ENCODE data around the gene MRM2. TPM values are rescaled to one million over a fixed set of nuclear protein-coding genes. Genes with fewer than 3 reads are reported as not detected.
A peak's percentile ranks its signal among the peaks of the same experiment; 100 is the strongest.

The MRM2 gene
- polyA plus RNA-seq, 1 donor from 2014 or later, result 67.8 TPM

- Mint-ChIP-seq H3K36me3 (peaks cover 17% of the 10 kb centered on the region), H3K27ac (no peak overlapping the region), H3K27me3 (no peaks in the 10 kb centered on the region), H3K4me3 (no peak overlapping the region), H3K4me1 (no peaks in the 10 kb centered on the region), H3K9me3 (peaks cover 0 to 9% (median 3%) of the 10 kb centered on the region in 3 donors)
These were observed 51.0 kb downstream of the MRM2 start for GRCh38 chr7:2191016-2191415.

GRCh38 chr7:2190531-2190930 lies 51.5 kb downstream of the MRM2 start:
- Mint-ChIP-seq H3K4me3 (peak overlapping the region in 1 of 4 donors; percentile 43), H3K4me1 (no peaks in the 10 kb centered on the region), H3K27me3 (no peaks in the 10 kb centered on the region), H3K9me3 (peaks cover 0 to 9% (median 4%) of the 10 kb centered on the region in 3 donors), H3K36me3 (peaks cover 16% of the 10 kb centered on the region), H3K27ac (no peak overlapping the region)

- no peak overlapping the region for H3K27ac Mint-ChIP-seq
- peaks cover 4 to 7% (median 4%) of the 10 kb centered on the region in 3 donors for H3K4me1 Mint-ChIP-seq
- peak overlapping the region in 1 of 4 donors; percentile 37 for H3K4me3 Mint-ChIP-seq
- no peaks in the 10 kb centered on the region for H3K27me3 Mint-ChIP-seq
- H3K36me3 Mint-ChIP-seq, result peaks cover 15% of the 10 kb centered on the region
- peaks cover 0 to 9% (median 5%) of the 10 kb centered on the region in 3 donors for H3K9me3 Mint-ChIP-seq
These were observed 55.8 kb downstream of the MRM2 start for GRCh38 chr7:2186166-2186565.

- peaks cover 4 to 7% (median 4%) of the 10 kb centered on the region in 3 donors for H3K4me1 Mint-ChIP-seq
- no peaks in the 10 kb centered on the region for H3K27me3 Mint-ChIP-seq
- no peak overlapping the region for H3K4me3 Mint-ChIP-seq
- H3K36me3 Mint-ChIP-seq, result peaks cover 15% of the 10 kb centered on the region
- H3K9me3 Mint-ChIP-seq, result peaks cover 0 to 9% (median 5%) of the 10 kb centered on the region in 3 donors
- no peak overlapping the region for H3K27ac Mint-ChIP-seq
These were observed 56.3 kb downstream of the MRM2 start for GRCh38 chr7:2185715-2186114.

Other genes starting within 250 kb of the MRM2 start
- 133 TPM for gene MAD1L1, start 9.3 kb downstream of the MRM2 start, polyA plus RNA-seq
- gene NUDT1, start within 50 bp of the MRM2 start, polyA plus RNA-seq, result 52.1 TPM
- gene SNX8, start 72.2 kb upstream of the MRM2 start, polyA plus RNA-seq, result 61.3 TPM
- gene EIF3B, start 112.6 kb upstream of the MRM2 start, polyA plus RNA-seq, result 84.4 TPM
- 24.9 TPM for gene CHST12, start 161.4 kb upstream of the MRM2 start, polyA plus RNA-seq
- gene GRIFIN, start 234.2 kb upstream of the MRM2 start, polyA plus RNA-seq, result not detected